ENCODE measurements around the gene GATAD2A. TPM values are rescaled to one million over a fixed set of nuclear protein-coding genes. Genes with fewer than 3 reads are reported as not detected.

GATAD2A gene
- total and polyA plus RNA-seq, 2 of the 8 experiments (the other 6 are each of a cell fraction or from before 2014, with no cell fraction given) = 38.4 to 205 TPM

DNA sequence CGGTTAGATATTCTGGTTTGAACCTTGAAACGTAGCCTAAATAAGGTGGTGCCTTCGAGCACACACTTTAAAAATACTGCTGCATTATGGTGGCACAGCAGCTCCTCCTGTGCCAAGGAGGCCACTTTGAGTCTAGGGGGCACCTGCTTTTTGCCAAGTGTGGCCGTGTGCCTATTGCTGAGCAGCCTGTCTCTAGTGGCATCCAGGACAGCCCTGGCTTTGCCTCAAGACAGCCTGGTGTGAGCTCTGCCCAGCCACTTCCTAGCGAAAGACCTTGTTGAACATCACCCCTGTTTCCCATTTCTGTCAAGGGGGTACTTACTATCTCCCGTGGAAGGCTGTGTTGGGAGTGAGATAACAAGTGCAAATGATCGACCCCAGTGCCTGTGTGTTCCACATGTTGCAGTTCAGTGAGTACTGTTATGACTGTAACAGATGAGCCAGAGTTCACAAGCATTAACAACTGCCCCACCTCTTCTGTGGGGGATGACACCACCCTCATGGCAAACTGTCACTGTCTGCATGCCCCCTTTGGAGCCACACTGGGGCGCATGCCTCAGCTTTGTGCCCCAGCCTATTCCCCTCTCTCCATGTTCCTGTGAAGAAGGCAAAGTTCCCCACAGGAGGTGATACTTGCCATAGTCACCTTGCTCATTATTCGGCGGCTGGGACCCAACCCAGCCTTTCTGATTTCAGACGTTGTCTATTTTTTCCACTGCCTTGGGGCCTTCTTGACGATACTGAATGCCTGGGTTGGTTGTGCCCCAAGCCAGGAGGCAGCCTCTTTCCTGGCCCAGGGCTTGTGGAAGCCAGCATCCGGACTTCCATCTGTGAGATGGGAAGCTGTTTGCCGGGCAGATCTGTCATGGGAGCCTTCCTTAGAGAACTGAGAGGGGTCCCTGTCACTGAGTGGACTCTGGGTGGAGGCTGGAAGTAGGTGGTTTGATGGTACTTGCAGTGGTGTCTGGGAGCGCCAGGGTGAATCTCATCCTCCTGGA is 5.4 kb downstream of the GATAD2A start:
- DNase-seq (ENCODE audit: low read depth in 1 of 2, low spot score in 2 of 2) (no peak), FAIRE-seq (no peak)
- no peak overlapping the region for H3K9ac ChIP-seq (replicated peaks in 1 of 4; ENCODE audit: extremely low read depth in 1 of 4, low read depth in 3 of 4, low read length in 3 of 4)
- no peak overlapping the region for H2BK120ac ChIP-seq (replicated peaks; ENCODE audit: low read depth, low read length)
- H3K4ac ChIP-seq (replicated peaks; ENCODE audit: insufficient read length, low read depth, low read length) = no peak overlapping the region
- H3K4me2 ChIP-seq (ENCODE audit: insufficient read depth in 1 of 2, low read depth in 2 of 2, low read length in 2 of 2) = peak overlapping the region in 1 of 2 experiments; percentile 45; a peak in 1 of 4 replicates
- H3K23ac ChIP-seq (ENCODE audit: insufficient read length) = no peak overlapping the region
- 0 out of 2 replicates have a peak overlapping the region, but pooled peaks have one; percentile 5 for H2BK15ac ChIP-seq (ENCODE audit: low read length)
- peaks cover 3% of the 10 kb centered on the region; the same call in 1 of the 2 replicates for H3K23me2 ChIP-seq (ENCODE audit: low read depth, low read length)
- H3K27me3 ChIP-seq (replicated peaks in 1 of 4; ENCODE audit: control insufficient read depth in 3 of 4, extremely low read depth in 1 of 4, insufficient read depth in 3 of 4, low read length in 3 of 4) = no peaks in the 10 kb centered on the region
- ChIA-PET POLR2A (ENCODE audit: partially characterized antibody) (interaction anchor here (0.7 to 2.7 kb wide), 9 partner anchors 13 to 701 kb away, joined by 3 to 12 read pairs (median 3); no protein-coding TSS in a partner anchor), CTCF (ENCODE audit: partially characterized antibody) (interaction anchor here (0.9 to 6.2 kb wide), 11 partner anchors 8 to 82 kb away, joined by 3 to 45 read pairs (median 4); no protein-coding TSS in a partner anchor)
- no peak overlapping the region for H3K14ac ChIP-seq (ENCODE audit: insufficient read length)
- 0 out of 2 replicates have a peak overlapping the region, but pooled peaks have one; percentile 9 for H2BK5ac ChIP-seq (ENCODE audit: low read depth, low read length)
- no peak overlapping the region for H2BK20ac ChIP-seq (ENCODE audit: low read length)
- 87% methylated on average over 15 of the region's 15 CpGs; no CpG with 5 or more reads in 1 of the 2 experiments for WGBS, 2 experiments (ENCODE audit: extremely low coverage in 1 of 2, insufficient coverage in 1 of 2, insufficient read length in 1 of 2, insufficient replicate concordance in 2 of 2, low coverage in 1 of 2, low lambda C conversion rate in 2 of 2, missing lambda C conversion rate in 1 of 2)
- H3K9me3 ChIP-seq (ENCODE audit: insufficient read depth in 2 of 2, low read depth in 1 of 2, low read length in 1 of 2) = no peaks in the 10 kb centered on the region
- H4K8ac ChIP-seq (ENCODE audit: extremely low read depth, insufficient read depth, low read length) = no peak overlapping the region
- 0 out of 2 replicates have a peak overlapping the region, but pooled peaks have one; percentile 27 for H2BK12ac ChIP-seq (ENCODE audit: low read depth, low read length)
- H2AFZ ChIP-seq (ENCODE audit: low read length) = no peak overlapping the region
- H2AK5ac ChIP-seq (ENCODE audit: low read depth, low read length) = 0 out of 2 replicates have a peak overlapping the region, but pooled peaks have one; percentile 9
- peaks cover 44 to 50% of the 10 kb centered on the region in 2 experiments for H4K20me1 ChIP-seq (replicated peaks in 1 of 2; ENCODE audit: control insufficient read depth in 1 of 2, insufficient read depth in 2 of 2, low read length in 2 of 2)
- H3K4me3 ChIP-seq (ENCODE audit: extremely low read depth in 1 of 4, insufficient read depth in 2 of 4, low read depth in 3 of 4, low read length in 4 of 4) = no peak overlapping the region
- no peak overlapping the region for H4K5ac ChIP-seq (ENCODE audit: insufficient read length, low read depth, low read length)
- H3K36me3 ChIP-seq (ENCODE audit: control insufficient read depth in 2 of 4, insufficient read depth in 4 of 4, low read length in 3 of 4) = no peaks in the 10 kb centered on the region
- peaks cover 10 to 27% (median 20%) of the 10 kb centered on the region in 4 experiments; a peak in 6 of 7 replicates for H3K4me1 ChIP-seq (replicated peaks in 1 of 4; ENCODE audit: control insufficient read depth in 3 of 4, insufficient read depth in 4 of 4, low read length in 3 of 4)
- peaks cover 18% of the 10 kb centered on the region for H3K79me1 ChIP-seq (ENCODE audit: low read depth, low read length)
- H4K91ac ChIP-seq (replicated peaks; ENCODE audit: insufficient read length, low read length) = no peak overlapping the region
- peaks cover 77 to 97% of the 10 kb centered on the region in 2 experiments for H3K79me2 ChIP-seq (ENCODE audit: control insufficient read depth in 1 of 2, insufficient read depth in 2 of 2, low read length in 2 of 2)
- H3K27ac ChIP-seq (ENCODE audit: low read depth, low read length) = no peak overlapping the region
- H3K18ac ChIP-seq (ENCODE audit: extremely low read depth, low read length) = no peak overlapping the region
- H3K56ac ChIP-seq (replicated peaks; ENCODE audit: insufficient read length, low read depth, low read length) = no peak overlapping the region
- no peak for TF ChIP-seq CEBPB (IDR thresholded peaks at IDR 0.05; ENCODE audit: low read depth, low read length)
- no peak for TF ChIP-seq BCL11A (IDR thresholded peaks at IDR 0.05; ENCODE audit: low read depth in 2 of 2, low read length in 2 of 2)
- no peak for TF ChIP-seq PHF8 (conservative IDR thresholded peaks at IDR 0.05; ENCODE audit: low read depth, low read length)
- no peak for TF ChIP-seq KDM5A (IDR thresholded peaks at IDR 0.05; ENCODE audit: low read length)
- TF ChIP-seq JUND (IDR thresholded peaks at IDR 0.05; ENCODE audit: low read length) = no peak
- TF ChIP-seq, protein P1, sequence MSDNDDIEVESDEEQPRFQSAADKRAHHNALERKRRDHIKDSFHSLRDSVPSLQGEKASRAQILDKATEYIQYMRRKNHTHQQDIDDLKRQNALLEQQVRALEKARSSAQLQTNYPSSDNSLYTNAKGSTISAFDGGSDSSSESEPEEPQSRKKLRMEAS (IDR thresholded peaks at IDR 0.05) = peak; percentile 61
- no peak for TF ChIP-seq KDM1A (IDR thresholded peaks at IDR 0.05; ENCODE audit: borderline replicate concordance, low read length)
- no peak for TF ChIP-seq ZNF274 (IDR thresholded peaks at IDR 0.05; ENCODE audit: borderline replicate concordance, extremely low read depth, low read length)

Measured in H1 (cell line).